Measurements from ENCODE around the gene ARID5B. TPM values are rescaled to one million over a fixed set of nuclear protein-coding genes. Genes with fewer than 3 reads are reported as not detected.
A peak's percentile ranks its signal among the peaks of the same experiment; 100 is the strongest.

Gene ARID5B
- total and polyA plus RNA-seq, 2 experiments from 2014 or later = 53.2 to 55.0 TPM

DNA sequence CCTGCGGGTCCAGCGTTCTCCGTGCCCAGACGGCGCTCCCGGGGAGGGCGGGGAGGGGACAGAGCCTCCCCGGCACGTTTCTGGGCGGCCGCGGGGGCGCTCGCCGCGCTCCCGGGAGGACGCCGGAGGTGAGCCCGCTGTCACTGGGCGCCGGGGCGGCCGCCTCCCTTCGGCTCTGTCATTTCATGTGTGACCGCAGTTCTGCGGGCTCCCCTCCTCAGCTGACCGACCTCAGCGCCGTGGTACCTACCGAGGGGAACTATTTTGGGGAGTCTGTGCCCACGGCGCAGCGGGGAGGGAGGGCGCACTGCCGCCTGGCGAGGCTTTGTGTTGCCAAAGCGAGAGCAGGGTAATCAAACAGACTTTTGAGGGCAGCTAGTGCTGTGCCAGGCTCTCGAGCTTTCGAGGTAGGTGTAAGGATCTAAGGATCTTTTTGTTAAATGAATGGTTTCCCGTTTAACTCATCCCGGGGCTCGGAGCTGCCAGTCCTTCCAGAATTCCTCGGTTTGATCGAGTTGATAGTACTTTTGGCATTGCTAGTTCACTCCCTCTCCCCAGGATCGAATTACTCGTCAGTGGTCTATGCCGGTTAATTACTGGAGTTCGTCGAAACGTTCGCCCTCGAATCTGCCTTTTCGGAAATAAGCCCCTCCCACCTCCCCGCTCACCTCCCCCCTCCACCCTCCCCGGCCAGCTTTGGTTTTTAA, 1.9 kb downstream of the ARID5B start:
- no peaks in the 10 kb centered on the region for H3K9me3 ChIP-seq (ENCODE audit: low read depth)
- peak overlapping the region; percentile 90 for H3K4me2 ChIP-seq
- under 1% methylated on average over 41 of the region's 56 CpGs for WGBS (ENCODE audit: low lambda C conversion rate, missing lambda C conversion rate)
- TF ChIP-seq, protein P1, sequence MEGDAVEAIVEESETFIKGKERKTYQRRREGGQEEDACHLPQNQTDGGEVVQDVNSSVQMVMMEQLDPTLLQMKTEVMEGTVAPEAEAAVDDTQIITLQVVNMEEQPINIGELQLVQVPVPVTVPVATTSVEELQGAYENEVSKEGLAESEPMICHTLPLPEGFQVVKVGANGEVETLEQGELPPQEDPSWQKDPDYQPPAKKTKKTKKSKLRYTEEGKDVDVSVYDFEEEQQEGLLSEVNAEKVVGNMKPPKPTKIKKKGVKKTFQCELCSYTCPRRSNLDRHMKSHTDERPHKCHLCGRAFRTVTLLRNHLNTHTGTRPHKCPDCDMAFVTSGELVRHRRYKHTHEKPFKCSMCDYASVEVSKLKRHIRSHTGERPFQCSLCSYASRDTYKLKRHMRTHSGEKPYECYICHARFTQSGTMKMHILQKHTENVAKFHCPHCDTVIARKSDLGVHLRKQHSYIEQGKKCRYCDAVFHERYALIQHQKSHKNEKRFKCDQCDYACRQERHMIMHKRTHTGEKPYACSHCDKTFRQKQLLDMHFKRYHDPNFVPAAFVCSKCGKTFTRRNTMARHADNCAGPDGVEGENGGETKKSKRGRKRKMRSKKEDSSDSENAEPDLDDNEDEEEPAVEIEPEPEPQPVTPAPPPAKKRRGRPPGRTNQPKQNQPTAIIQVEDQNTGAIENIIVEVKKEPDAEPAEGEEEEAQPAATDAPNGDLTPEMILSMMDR (IDR thresholded peaks at IDR 0.05; ENCODE audit: poor library complexity) = peak; percentile 28
- TF ChIP-seq EZH2 (IDR thresholded peaks at IDR 0.05; ENCODE audit: borderline replicate concordance) = no peak
- no peak for TF ChIP-seq EZH2phosphoT487 (IDR thresholded peaks at IDR 0.05; ENCODE audit: low read depth, severe bottlenecking, unreplicated experiment)
- H3K27me3 ChIP-seq = no peaks in the 10 kb centered on the region
- peaks cover 65% of the 10 kb centered on the region for H3K79me2 ChIP-seq
- peak overlapping the region; percentile 99 for H3K27ac ChIP-seq
- H2AFZ ChIP-seq = peak overlapping the region; percentile 56
- no peaks in the 10 kb centered on the region for H3K36me3 ChIP-seq (replicated peaks; ENCODE audit: insufficient read depth, low read depth)
- peaks cover 3% of the 10 kb centered on the region for H4K20me1 ChIP-seq (ENCODE audit: insufficient read depth, poor library complexity, severe bottlenecking)
- peak; percentile 69 for DNase-seq (ENCODE audit: low spot score)
- peaks cover 15% of the 10 kb centered on the region for H3K4me1 ChIP-seq (ENCODE audit: insufficient read depth)
- H3K4me3 ChIP-seq = peak overlapping the region; percentile 70
- no peaks in the 10 kb centered on the region for H3K9me2 ChIP-seq (replicated peaks; ENCODE audit: insufficient read depth)

DNA sequence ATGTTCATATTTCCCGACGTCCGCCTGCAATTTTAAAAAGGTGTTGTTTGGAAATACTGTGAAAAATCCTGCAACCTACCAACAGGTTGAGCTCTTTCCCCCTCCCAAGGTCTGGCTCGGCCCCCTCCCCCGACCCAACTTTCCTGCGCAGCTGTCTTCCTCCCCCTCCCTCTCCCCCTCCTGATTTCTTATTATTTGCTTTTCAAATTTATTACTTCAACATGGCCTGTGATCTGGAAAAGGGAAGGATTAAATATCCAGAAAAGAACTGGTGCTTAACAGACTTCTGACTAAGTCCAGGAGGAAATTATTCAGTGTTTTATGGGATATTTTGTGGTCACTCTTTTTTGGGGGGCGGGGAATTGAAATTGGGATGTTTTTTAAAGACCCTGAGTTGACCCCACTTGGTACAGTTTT, 2.4 kb downstream of the ARID5B start:
- peak; percentile 75 for DNase-seq (ENCODE audit: low spot score)
- peaks cover 9% of the 10 kb centered on the region for H3K4me1 ChIP-seq (ENCODE audit: insufficient read depth)

DNA sequence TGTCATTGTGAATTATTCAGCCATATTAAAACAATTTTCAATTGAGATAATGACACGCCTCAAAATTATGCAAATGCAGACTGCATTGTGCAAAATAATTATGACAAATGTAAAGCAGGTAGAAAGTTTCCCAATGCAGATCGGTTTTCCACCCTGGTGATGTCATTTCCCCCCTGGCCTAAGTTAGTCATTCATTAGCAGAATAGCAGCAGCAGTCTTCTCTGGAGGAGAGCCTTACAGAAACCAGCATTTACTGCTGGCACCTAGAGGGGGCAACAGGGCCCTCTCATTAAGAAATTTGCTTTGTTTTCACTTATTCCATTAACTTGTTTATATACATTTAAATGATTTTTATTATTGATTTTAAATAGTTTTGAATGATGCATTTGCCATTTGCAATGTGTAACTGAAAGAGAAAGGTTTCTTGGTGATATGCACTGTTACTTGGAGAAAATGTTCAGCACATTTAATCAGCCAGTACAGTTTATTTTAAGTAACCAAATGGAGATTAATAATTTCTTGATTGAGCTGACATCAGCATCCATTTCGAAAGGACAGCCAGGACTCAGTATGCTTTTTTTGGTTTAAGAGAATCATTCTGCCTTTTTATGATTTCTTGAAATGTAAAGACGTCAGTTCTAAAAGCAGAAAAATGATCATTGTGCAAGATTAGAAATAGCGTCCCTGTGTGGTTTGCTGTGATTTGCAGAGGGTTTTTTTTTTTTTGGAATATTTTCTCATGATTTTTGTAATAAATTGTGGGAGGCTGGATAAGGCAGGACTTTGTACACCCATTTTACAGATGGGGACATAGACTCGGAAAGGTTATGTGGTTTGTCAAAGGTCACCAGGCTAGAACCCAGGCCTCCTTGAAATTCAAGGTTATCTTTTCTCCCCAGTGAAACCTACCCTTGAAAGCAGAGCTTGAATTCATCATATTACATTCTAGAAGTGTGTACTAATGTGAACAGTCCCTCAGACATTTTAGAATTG, 3.5 kb downstream of the ARID5B start:
- Histone ChIP-seq H3K27ac (peak overlapping the region; percentile 99), H3K36me3 (replicated peaks; ENCODE audit: insufficient read depth, low read depth) (no peaks in the 10 kb centered on the region), H3K9me2 (replicated peaks; ENCODE audit: insufficient read depth) (no peaks in the 10 kb centered on the region), H3K4me1 (ENCODE audit: insufficient read depth) (no peaks in the 10 kb centered on the region), H2AFZ (no peak overlapping the region), H3K27me3 (no peaks in the 10 kb centered on the region), H3K9me3 (ENCODE audit: low read depth) (no peaks in the 10 kb centered on the region), H4K20me1 (ENCODE audit: insufficient read depth, poor library complexity, severe bottlenecking) (peaks cover 3% of the 10 kb centered on the region), H3K4me2 (peak overlapping the region; percentile 90), H3K79me2 (peaks cover 78% of the 10 kb centered on the region), H3K4me3 (peak overlapping the region; percentile 70)
- peak; percentile 79 for DNase-seq (ENCODE audit: low spot score)
- 50% methylated on average over 6 of the region's 6 CpGs for WGBS (ENCODE audit: low lambda C conversion rate, missing lambda C conversion rate)
- TF ChIP-seq, protein P1 (IDR thresholded peaks at IDR 0.05; ENCODE audit: poor library complexity) = peak; percentile 44
- no peak for TF ChIP-seq EZH2 (IDR thresholded peaks at IDR 0.05; ENCODE audit: borderline replicate concordance)

More for the DNA sequence above, 2.4 kb downstream of the ARID5B start:
- no peaks in the 10 kb centered on the region for H3K9me3 ChIP-seq (ENCODE audit: low read depth)
- peak overlapping the region; percentile 56 for H2AFZ ChIP-seq
- no peaks in the 10 kb centered on the region for H3K9me2 ChIP-seq (replicated peaks; ENCODE audit: insufficient read depth)
- TF ChIP-seq EZH2 (IDR thresholded peaks at IDR 0.05; ENCODE audit: borderline replicate concordance) (no peak), EZH2phosphoT487 (IDR thresholded peaks at IDR 0.05; ENCODE audit: low read depth, severe bottlenecking, unreplicated experiment) (no peak)
- TF ChIP-seq, protein P1 (IDR thresholded peaks at IDR 0.05; ENCODE audit: poor library complexity) = peak; percentile 11
- H4K20me1 ChIP-seq (ENCODE audit: insufficient read depth, poor library complexity, severe bottlenecking) = peaks cover 3% of the 10 kb centered on the region
- peaks cover 69% of the 10 kb centered on the region for H3K79me2 ChIP-seq
- 7% methylated on average over 4 of the region's 7 CpGs for WGBS (ENCODE audit: low lambda C conversion rate, missing lambda C conversion rate)
- peak overlapping the region; percentile 90 for H3K4me2 ChIP-seq
- H3K4me3 ChIP-seq = peak overlapping the region; percentile 70
- H3K27ac ChIP-seq = peak overlapping the region; percentile 99
- H3K36me3 ChIP-seq (replicated peaks; ENCODE audit: insufficient read depth, low read depth) = no peaks in the 10 kb centered on the region
- H3K27me3 ChIP-seq = no peaks in the 10 kb centered on the region
